ENCODE data around the gene DEPP1.

The DEPP1 gene

DNA sequence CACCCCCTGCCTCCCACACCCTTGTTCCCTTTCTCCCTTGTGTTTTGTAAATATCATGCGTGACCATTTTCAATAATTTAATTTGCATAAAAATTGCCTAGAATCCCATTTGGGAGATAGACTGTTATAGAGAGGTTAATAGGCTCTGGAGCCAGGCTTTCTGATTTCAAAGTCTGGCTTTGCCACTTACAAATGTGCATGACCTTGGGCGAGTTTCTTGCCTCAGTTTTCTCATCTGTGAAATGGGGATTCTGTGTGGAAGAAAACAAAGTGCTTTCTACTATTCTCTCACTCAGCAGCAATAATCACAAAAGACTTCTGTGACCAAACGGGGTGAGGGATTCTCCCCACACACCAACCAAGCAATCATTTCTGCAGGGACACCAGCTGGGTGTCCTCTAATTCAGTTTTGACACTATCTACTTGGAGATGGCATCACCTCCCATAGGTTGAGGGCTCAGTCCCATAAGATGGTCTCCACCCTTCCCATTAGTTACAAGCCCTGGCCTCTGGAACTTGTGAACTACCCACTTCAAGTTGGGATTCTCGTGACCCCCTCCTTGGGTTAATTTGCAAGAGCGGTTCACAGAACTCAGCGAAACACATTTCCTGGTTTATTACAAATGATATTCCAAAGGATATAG is 18.6 kb upstream of the DEPP1 start:
- peaks cover 41% of the 10 kb centered on the region for H3K79me2 ChIP-seq (ENCODE audit: insufficient read depth, low read length)
- H3K4me3 ChIP-seq (ENCODE audit: low read length, poor library complexity, severe bottlenecking) = peak overlapping the region; percentile 49
- H3K9me3 ChIP-seq (ENCODE audit: insufficient read depth, low read depth, low read length) = peaks cover 2% of the 10 kb centered on the region
- peak overlapping the region; percentile 74 for H3K4me2 ChIP-seq (ENCODE audit: low read depth, low read length, poor library complexity, severe bottlenecking)
- no peaks in the 10 kb centered on the region for H3K9me2 ChIP-seq (replicated peaks; ENCODE audit: low read depth, low read length)
- H3K4me1 ChIP-seq (ENCODE audit: insufficient read depth, low read length, poor library complexity, severe bottlenecking) = peaks cover 77% of the 10 kb centered on the region
- no peaks in the 10 kb centered on the region for H3K27me3 ChIP-seq (ENCODE audit: insufficient read depth, low read length, poor library complexity, severe bottlenecking)
- H4K20me1 ChIP-seq (ENCODE audit: insufficient read depth, low read length, poor library complexity, severe bottlenecking) = peaks cover 8% of the 10 kb centered on the region
- H2AFZ ChIP-seq (ENCODE audit: low read length) = no peak overlapping the region
- H3K9ac ChIP-seq (ENCODE audit: low read depth, low read length, poor library complexity, severe bottlenecking) = peak overlapping the region; percentile 92
- peaks cover 20% of the 10 kb centered on the region; the same call in 1 of the 2 replicates for H3F3A ChIP-seq (ENCODE audit: low read depth)
- TF ChIP-seq, protein P1, sequence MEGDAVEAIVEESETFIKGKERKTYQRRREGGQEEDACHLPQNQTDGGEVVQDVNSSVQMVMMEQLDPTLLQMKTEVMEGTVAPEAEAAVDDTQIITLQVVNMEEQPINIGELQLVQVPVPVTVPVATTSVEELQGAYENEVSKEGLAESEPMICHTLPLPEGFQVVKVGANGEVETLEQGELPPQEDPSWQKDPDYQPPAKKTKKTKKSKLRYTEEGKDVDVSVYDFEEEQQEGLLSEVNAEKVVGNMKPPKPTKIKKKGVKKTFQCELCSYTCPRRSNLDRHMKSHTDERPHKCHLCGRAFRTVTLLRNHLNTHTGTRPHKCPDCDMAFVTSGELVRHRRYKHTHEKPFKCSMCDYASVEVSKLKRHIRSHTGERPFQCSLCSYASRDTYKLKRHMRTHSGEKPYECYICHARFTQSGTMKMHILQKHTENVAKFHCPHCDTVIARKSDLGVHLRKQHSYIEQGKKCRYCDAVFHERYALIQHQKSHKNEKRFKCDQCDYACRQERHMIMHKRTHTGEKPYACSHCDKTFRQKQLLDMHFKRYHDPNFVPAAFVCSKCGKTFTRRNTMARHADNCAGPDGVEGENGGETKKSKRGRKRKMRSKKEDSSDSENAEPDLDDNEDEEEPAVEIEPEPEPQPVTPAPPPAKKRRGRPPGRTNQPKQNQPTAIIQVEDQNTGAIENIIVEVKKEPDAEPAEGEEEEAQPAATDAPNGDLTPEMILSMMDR (conservative IDR thresholded peaks at IDR 0.05; ENCODE audit: low read length) = no peak
- TF ChIP-seq EZH2phosphoT487 (IDR thresholded peaks at IDR 0.05; ENCODE audit: borderline replicate concordance) = no peak
- peaks cover 4% of the 10 kb centered on the region; the same call in 1 of the 2 replicates for H3K36me3 ChIP-seq (ENCODE audit: insufficient read depth, low read length)

DNA sequence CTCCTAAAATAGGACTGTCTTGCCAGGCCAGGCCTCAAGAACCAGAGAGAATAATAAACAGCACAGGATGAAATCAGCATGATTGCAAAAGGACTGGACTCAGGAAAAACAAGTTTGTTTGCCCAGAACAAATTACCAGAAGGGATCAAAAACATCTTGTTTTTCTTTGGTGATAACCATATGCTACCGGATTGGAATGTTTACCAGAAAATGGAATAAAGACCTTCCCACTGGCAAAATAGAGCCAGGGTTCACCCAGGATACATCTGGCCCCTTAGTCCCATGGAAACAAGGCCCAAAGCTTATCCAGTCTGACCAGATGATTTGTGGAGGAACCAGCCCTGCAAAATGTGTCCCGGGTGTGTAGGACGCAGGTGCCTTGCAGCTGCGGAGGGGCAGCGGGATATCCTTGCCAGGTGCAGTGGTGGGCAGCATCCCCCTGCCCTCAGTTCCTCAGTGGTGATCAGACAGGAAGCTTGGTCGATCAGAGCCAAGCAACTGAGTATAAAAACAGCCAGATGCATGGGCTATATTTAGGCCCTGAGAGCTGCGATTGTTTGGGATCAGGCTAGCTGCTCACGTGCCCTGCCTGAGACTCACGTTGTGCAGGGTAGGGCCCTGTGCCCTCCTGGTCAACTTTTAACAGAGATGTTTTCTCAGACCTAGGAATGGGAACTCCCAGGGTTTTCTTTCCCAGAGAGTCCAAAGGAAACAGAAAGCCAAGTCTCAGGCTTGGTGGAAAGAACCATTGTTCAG is 17.5 kb upstream of the DEPP1 start:
- peak overlapping the region; percentile 71 for H3K9ac ChIP-seq (ENCODE audit: low read depth, low read length, poor library complexity, severe bottlenecking)
- H3K4me1 ChIP-seq (ENCODE audit: insufficient read depth, low read length, poor library complexity, severe bottlenecking) = peaks cover 70% of the 10 kb centered on the region
- peak overlapping the region; percentile 74 for H3K4me2 ChIP-seq (ENCODE audit: low read depth, low read length, poor library complexity, severe bottlenecking)
- no peak overlapping the region for H2AFZ ChIP-seq (ENCODE audit: low read length)
- no peaks in the 10 kb centered on the region for H3K9me2 ChIP-seq (replicated peaks; ENCODE audit: low read depth, low read length)
- H3K9me3 ChIP-seq (ENCODE audit: insufficient read depth, low read depth, low read length) = no peaks in the 10 kb centered on the region
- peaks cover 18% of the 10 kb centered on the region; the same call in 1 of the 2 replicates for H3F3A ChIP-seq (ENCODE audit: low read depth)
- no peaks in the 10 kb centered on the region for H3K27me3 ChIP-seq (ENCODE audit: insufficient read depth, low read length, poor library complexity, severe bottlenecking)
- TF ChIP-seq, protein P1 (conservative IDR thresholded peaks at IDR 0.05; ENCODE audit: low read length) = no peak
- no peak for TF ChIP-seq EZH2phosphoT487 (IDR thresholded peaks at IDR 0.05; ENCODE audit: borderline replicate concordance)
- peaks cover 30% of the 10 kb centered on the region for H3K79me2 ChIP-seq (ENCODE audit: insufficient read depth, low read length)
- H4K20me1 ChIP-seq (ENCODE audit: insufficient read depth, low read length, poor library complexity, severe bottlenecking) = no peaks in the 10 kb centered on the region
- H3K36me3 ChIP-seq (ENCODE audit: insufficient read depth, low read length) = no peaks in the 10 kb centered on the region
- H3K4me3 ChIP-seq (ENCODE audit: low read length, poor library complexity, severe bottlenecking) = peak overlapping the region; percentile 49

DNA sequence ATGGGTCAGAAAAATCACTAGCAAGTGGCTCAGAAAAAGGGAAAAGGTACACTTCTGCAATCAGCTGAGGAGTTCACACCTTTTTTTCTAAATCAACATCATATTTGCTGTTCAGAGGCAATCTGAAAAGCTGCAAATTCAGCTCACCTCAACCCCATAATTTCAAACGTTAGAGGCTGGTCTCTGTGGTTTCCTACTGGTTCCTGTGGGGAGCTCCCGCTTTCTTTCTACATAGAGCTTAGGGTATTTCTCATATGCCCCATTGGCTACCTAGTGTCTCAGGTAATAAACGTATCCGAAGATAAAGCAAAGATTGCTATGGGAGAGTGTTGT is 16.9 kb upstream of the DEPP1 start:
- TF ChIP-seq EZH2phosphoT487 (IDR thresholded peaks at IDR 0.05; ENCODE audit: borderline replicate concordance) = no peak
- TF ChIP-seq, protein P1 (conservative IDR thresholded peaks at IDR 0.05; ENCODE audit: low read length) = no peak
- Histone ChIP-seq H3K9ac (ENCODE audit: low read depth, low read length, poor library complexity, severe bottlenecking) (peak overlapping the region; percentile 71), H3K4me3 (ENCODE audit: low read length, poor library complexity, severe bottlenecking) (peak overlapping the region; percentile 49), H4K20me1 (ENCODE audit: insufficient read depth, low read length, poor library complexity, severe bottlenecking) (no peaks in the 10 kb centered on the region), H3F3A (ENCODE audit: low read depth) (peaks cover 17% of the 10 kb centered on the region; the same call in 1 of the 2 replicates), H3K36me3 (ENCODE audit: insufficient read depth, low read length) (no peaks in the 10 kb centered on the region), H2AFZ (ENCODE audit: low read length) (no peak overlapping the region), H3K9me2 (replicated peaks; ENCODE audit: low read depth, low read length) (no peaks in the 10 kb centered on the region), H3K4me2 (ENCODE audit: low read depth, low read length, poor library complexity, severe bottlenecking) (peak overlapping the region; percentile 74), H3K27me3 (ENCODE audit: insufficient read depth, low read length, poor library complexity, severe bottlenecking) (no peaks in the 10 kb centered on the region), H3K4me1 (ENCODE audit: insufficient read depth, low read length, poor library complexity, severe bottlenecking) (peaks cover 70% of the 10 kb centered on the region), H3K79me2 (ENCODE audit: insufficient read depth, low read length) (peaks cover 29% of the 10 kb centered on the region), H3K9me3 (ENCODE audit: insufficient read depth, low read depth, low read length) (no peaks in the 10 kb centered on the region)
